Mesendoderm (in vitro differentiated cells): Measurements from ENCODE around the gene ALS2CL.

ENCODE experiments used
- DNase-seq: peaks from one replicate; pipeline ENCODE4 v3.0.0; 2013
- H2AK5ac ChIP-seq: 2 replicates; pipeline ENCODE4 v1.6.1; 2013; ENCODE audit warnings: low read length, inconsistent platforms
- H2BK120ac ChIP-seq: 2 replicates; pipeline ENCODE4 v1.6.1; 2013; ENCODE audit warnings: low read depth, mild to moderate bottlenecking, low read length, moderate library complexity, mixed read lengths
- H2BK15ac ChIP-seq: replicated peaks from 2 replicates; pipeline ENCODE4 v1.6.1; 2013; ENCODE audit warnings: low read depth, mild to moderate bottlenecking, moderate library complexity
- H2BK5ac ChIP-seq: 2 replicates; pipeline ENCODE4 v1.6.1; 2013; ENCODE audit warnings: low read length, inconsistent platforms
- H3K18ac ChIP-seq: 2 replicates; pipeline ENCODE4 v1.6.1; 2013; ENCODE audit warnings: mild to moderate bottlenecking, low read length, mixed read lengths
- H3K23ac ChIP-seq: one replicate; pipeline ENCODE4 v1.6.1; 2013; ENCODE audit warnings: low read length
- H3K27ac ChIP-seq: 2 replicates; pipeline ENCODE4 v1.5.1; 2013; ENCODE audit warnings: low read depth, mild to moderate bottlenecking, inconsistent platforms, low read length, moderate library complexity
- H3K27me3 ChIP-seq: 2 replicates; pipeline ENCODE4 v1.6.1; 2013; ENCODE audit warnings: low read length, control low read depth, mild to moderate bottlenecking, inconsistent platforms; ENCODE audit not compliant: insufficient read depth, poor library complexity
- H3K36me3 ChIP-seq: 2 replicates; pipeline ENCODE4 v1.6.1; 2013; ENCODE audit warnings: low read length, inconsistent platforms; ENCODE audit not compliant: control insufficient read depth, insufficient read depth
- H3K4ac ChIP-seq: one replicate; pipeline ENCODE4 v1.6.1; 2013; ENCODE audit warnings: low read depth, mild to moderate bottlenecking, low read length, moderate library complexity
- H3K4me1 ChIP-seq: 2 replicates; pipeline ENCODE4 v1.6.1; 2013; ENCODE audit warnings: low read depth, low read length, inconsistent platforms; ENCODE audit not compliant: control insufficient read depth
- H3K4me2 ChIP-seq: 2 replicates; pipeline ENCODE4 v1.6.1; 2013; ENCODE audit warnings: low read length
- H3K4me3 ChIP-seq: 2 replicates; pipeline ENCODE4 v1.5.1; 2013; ENCODE audit warnings: mild to moderate bottlenecking, low read length
- H3K56ac ChIP-seq: one replicate; pipeline ENCODE4 v1.6.1; 2013; ENCODE audit warnings: low read length
- H3K79me1 ChIP-seq: 2 replicates; pipeline ENCODE4 v1.6.1; 2013; ENCODE audit warnings: low read length, inconsistent platforms
- H3K79me2 ChIP-seq: 2 replicates; pipeline ENCODE4 v1.6.1; 2013; ENCODE audit warnings: mild to moderate bottlenecking, low read length; ENCODE audit not compliant: control insufficient read depth, insufficient read depth
- H3K9ac ChIP-seq: 2 replicates; pipeline ENCODE4 v1.6.1; 2013; ENCODE audit warnings: low read length, inconsistent platforms
- H4K5ac ChIP-seq: one replicate; pipeline ENCODE4 v1.6.1; 2013; ENCODE audit warnings: low read length
- H4K8ac ChIP-seq: one replicate; pipeline ENCODE4 v1.6.1; 2013; ENCODE audit warnings: low read depth, mild to moderate bottlenecking, control low read depth, low read length, moderate library complexity
- WGBS: extraction: QIAGEN DNeasy Blood & Tissue Kit; methylation state at CpG from one replicate; pipeline ENCODE4 v1.1.7; 2013; ENCODE audit warnings: low lambda C conversion rate, missing lambda C conversion rate; ENCODE audit not compliant: insufficient coverage; ENCODE audit errors: extremely low coverage; 5-methylcytosine and 5-hydroxymethylcytosine counted together

The ALS2CL gene

DNA sequence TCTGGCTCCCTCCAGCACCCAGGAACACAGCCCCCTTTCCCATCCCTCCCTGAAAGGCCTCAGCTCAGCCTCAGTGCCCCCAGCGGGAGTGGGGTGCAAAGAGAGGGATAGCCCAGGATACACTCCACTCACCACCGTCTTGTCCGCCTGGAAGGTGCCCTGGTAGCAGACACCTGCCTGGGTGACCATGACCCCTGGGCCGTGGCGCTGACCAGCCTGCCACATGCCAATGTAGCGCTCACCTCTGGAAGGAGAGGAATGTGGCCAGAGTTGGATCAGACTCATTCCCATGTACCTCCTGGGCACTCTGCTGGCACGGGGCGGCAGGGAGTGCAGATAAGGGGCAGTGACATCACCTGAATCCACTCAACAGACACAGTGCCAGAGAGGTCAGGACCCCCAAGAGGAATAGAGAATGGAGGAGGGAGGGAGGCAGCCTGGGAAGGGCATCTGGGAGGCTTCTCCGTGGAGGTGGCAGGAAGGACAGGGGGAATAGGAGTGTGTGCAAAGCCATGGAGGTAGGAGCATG is 13.1 kb downstream of the ALS2CL start:
- no peak overlapping the region for H3K56ac ChIP-seq
- H3K79me1 ChIP-seq = no peaks in the 10 kb centered on the region
- H4K8ac ChIP-seq = no peak overlapping the region

DNA sequence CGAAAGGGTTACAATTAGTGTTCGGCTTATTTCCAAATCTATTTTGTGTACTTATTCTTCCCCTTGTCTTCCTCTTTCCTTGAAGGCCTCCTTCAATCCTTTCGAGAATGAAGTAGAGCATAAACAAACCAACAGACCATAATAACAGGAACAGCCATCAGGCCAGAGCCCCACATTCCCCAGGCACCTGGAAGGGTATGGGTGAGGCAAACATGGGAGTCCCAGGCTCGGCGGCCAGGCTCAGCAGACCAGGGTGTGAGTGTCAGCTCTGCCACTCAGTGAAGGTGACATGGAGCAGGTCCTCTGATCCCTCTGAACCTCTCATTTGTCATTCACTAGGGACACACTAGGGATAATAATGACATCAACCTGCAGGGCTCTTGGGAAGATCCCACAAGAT is 13.8 kb downstream of the ALS2CL start:
- Histone ChIP-seq H2BK120ac (no peak overlapping the region), H3K18ac (no peak overlapping the region), H3K9ac (no peak overlapping the region), H3K27ac (no peak overlapping the region), H3K4me2 (no peak overlapping the region), H3K56ac (no peak overlapping the region), H3K4me1 (no peaks in the 10 kb centered on the region), H3K23ac (no peak overlapping the region), H3K4me3 (no peak overlapping the region), H4K5ac (no peak overlapping the region), H3K4ac (no peak overlapping the region), H3K79me1 (no peaks in the 10 kb centered on the region), H4K8ac (no peak overlapping the region), H3K27me3 (no peaks in the 10 kb centered on the region), H3K36me3 (no peaks in the 10 kb centered on the region), H2BK15ac (no peak overlapping the region), H2AK5ac (no peak overlapping the region), H2BK5ac (no peak overlapping the region), H3K79me2 (no peaks in the 10 kb centered on the region)
- no CpG with 5 or more reads among the region's 5 CpGs for WGBS
- no peak for DNase-seq

More for the DNA sequence above, 13.1 kb downstream of the ALS2CL start:
- H3K4ac ChIP-seq = no peak overlapping the region
- H3K27ac ChIP-seq = no peak overlapping the region
- no peak overlapping the region for H3K4me3 ChIP-seq
- H2BK15ac ChIP-seq = no peak overlapping the region
- no CpG with 5 or more reads among the region's 9 CpGs for WGBS
- H3K4me1 ChIP-seq = no peaks in the 10 kb centered on the region
- DNase-seq = no peak
- no peaks in the 10 kb centered on the region for H3K79me2 ChIP-seq
- no peaks in the 10 kb centered on the region for H3K27me3 ChIP-seq
- H2AK5ac ChIP-seq = no peak overlapping the region
- no peak overlapping the region for H2BK5ac ChIP-seq
- no peak overlapping the region for H4K5ac ChIP-seq
- H3K4me2 ChIP-seq = no peak overlapping the region
- no peak overlapping the region for H3K9ac ChIP-seq
- no peak overlapping the region for H2BK120ac ChIP-seq
- no peaks in the 10 kb centered on the region for H3K36me3 ChIP-seq
- H3K18ac ChIP-seq = no peak overlapping the region
- H3K23ac ChIP-seq = no peak overlapping the region

DNA sequence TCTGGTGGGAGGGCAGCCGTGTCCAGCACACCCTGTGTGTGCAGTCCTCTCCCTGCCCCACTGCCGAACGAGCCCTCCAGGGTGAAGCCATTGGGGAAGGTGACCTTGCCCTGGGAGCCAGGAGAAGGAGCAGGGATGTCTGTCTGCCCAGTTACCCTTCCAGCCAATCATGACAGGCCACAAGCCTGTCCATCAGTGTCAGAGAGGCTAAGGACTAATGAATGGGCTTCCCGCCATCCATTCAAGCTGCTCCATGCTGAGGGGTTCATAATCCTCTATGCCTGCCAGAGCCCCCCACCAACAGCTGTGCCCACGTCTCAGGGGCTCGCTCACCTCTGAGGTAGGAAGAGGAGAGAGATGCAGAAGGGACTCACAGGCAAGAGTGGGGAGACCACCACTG is 15.2 kb downstream of the ALS2CL start:
- H2BK5ac ChIP-seq = no peak overlapping the region
- no peak overlapping the region for H3K4me3 ChIP-seq
- H2BK120ac ChIP-seq = no peak overlapping the region
- no peaks in the 10 kb centered on the region for H3K79me1 ChIP-seq
- no peak overlapping the region for H3K56ac ChIP-seq
- no peak overlapping the region for H2BK15ac ChIP-seq
- H3K27me3 ChIP-seq = no peaks in the 10 kb centered on the region
- no peak overlapping the region for H3K23ac ChIP-seq
- H3K4me1 ChIP-seq = no peaks in the 10 kb centered on the region
- no peak overlapping the region for H3K4me2 ChIP-seq
- H4K5ac ChIP-seq = no peak overlapping the region
- no peaks in the 10 kb centered on the region for H3K79me2 ChIP-seq
- no peak overlapping the region for H3K18ac ChIP-seq
- no peak overlapping the region for H3K27ac ChIP-seq
- no peaks in the 10 kb centered on the region for H3K36me3 ChIP-seq
- H3K9ac ChIP-seq = no peak overlapping the region
- no CpG with 5 or more reads among the region's 6 CpGs for WGBS
- DNase-seq = no peak
- H2AK5ac ChIP-seq = no peak overlapping the region
- no peak overlapping the region for H3K4ac ChIP-seq
- H4K8ac ChIP-seq = no peak overlapping the region

DNA sequence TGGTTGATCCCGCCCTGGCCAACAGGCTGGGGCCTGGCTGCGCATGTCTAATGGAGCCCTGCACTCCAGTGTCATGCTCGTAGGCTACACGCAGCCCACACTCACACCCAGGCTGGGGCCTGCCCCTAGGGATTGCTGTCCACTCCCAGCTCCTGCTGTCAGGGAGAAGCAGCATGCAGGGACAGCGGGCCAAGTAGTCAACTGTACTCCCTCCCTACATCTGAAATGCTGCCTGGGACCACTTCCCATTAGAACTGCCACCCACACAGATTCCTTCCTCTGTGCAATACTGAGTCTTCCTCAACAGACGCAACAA is 16.1 kb downstream of the ALS2CL start:
- Histone ChIP-seq H3K27ac (no peak overlapping the region), H4K5ac (no peak overlapping the region), H2BK15ac (no peak overlapping the region), H3K56ac (no peak overlapping the region), H3K79me1 (no peaks in the 10 kb centered on the region), H3K23ac (no peak overlapping the region), H3K4me1 (no peaks in the 10 kb centered on the region), H3K27me3 (no peaks in the 10 kb centered on the region), H3K79me2 (no peaks in the 10 kb centered on the region), H3K4me3 (no peak overlapping the region), H3K36me3 (no peaks in the 10 kb centered on the region), H4K8ac (no peak overlapping the region), H2BK120ac (no peak overlapping the region), H3K4ac (no peak overlapping the region), H2AK5ac (no peak overlapping the region), H3K18ac (no peak overlapping the region), H3K4me2 (no peak overlapping the region), H3K9ac (no peak overlapping the region), H2BK5ac (no peak overlapping the region)
- WGBS = no CpG with 5 or more reads among the region's 6 CpGs
- no peak for DNase-seq

DNA sequence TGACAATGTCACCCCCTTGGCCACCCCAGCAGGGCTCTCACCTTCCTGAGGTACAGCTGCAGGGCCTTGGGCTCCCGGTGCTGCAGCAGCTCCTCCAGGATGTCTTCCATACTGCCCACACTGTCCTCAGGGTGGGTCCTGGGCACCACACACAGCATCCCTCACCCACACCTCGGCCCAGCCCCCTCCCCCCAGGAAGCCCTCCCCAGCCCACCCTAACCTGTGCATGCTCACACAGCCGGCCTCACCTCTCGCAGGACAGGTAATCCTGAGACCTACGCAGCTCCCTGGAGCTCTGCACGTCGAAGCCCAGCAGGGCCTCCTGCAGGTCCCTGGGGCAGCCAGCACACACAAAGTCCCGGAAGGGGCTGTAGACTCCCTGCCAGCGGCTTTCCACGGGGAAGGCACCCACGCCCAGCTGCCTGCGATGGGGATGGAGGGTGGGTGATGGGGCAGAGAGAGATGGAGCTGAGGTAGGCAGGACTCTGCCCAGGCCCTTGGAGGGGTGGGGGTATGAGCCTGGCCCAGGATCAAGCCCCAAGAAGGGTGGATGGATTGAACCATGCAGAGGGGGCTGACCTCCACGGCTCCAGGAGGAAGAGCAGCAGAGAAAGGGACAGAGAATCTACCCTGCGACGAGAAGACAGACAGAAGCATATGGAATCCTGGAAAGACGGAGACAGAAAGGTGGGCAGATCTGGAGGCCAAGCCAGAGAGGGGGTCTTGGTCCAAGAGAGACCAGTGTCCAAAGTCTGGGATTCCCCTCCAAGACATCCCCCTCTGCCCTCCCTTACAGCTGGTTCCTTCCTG is 16.7 kb downstream of the ALS2CL start:
- Histone ChIP-seq H3K27me3 (no peaks in the 10 kb centered on the region), H3K4me1 (no peaks in the 10 kb centered on the region), H2BK5ac (no peak overlapping the region), H4K8ac (no peak overlapping the region), H2BK15ac (no peak overlapping the region), H4K5ac (no peak overlapping the region), H3K4ac (no peak overlapping the region), H3K9ac (no peak overlapping the region), H3K36me3 (no peaks in the 10 kb centered on the region), H2BK120ac (no peak overlapping the region), H3K18ac (no peak overlapping the region), H2AK5ac (no peak overlapping the region), H3K4me2 (no peak overlapping the region), H3K4me3 (no peak overlapping the region), H3K23ac (no peak overlapping the region), H3K79me2 (no peaks in the 10 kb centered on the region), H3K27ac (no peak overlapping the region), H3K56ac (no peak overlapping the region), H3K79me1 (no peaks in the 10 kb centered on the region)
- DNase-seq = no peak
- WGBS = no CpG with 5 or more reads among the region's 16 CpGs
